ENCODE measurements around the gene AP3S1.

Gene AP3S1

GRCh38 chr5:115857626-115858349 is 16.1 kb downstream of the AP3S1 start:
- Histone ChIP-seq H3K4ac (ENCODE audit: low read depth, low read length) (no peak overlapping the region), H3K4me2 (ENCODE audit: low read length) (no peak overlapping the region), H2AK5ac (ENCODE audit: low read length) (no peak overlapping the region), H3K4me1 (ENCODE audit: control insufficient read depth, low read depth, low read length) (peaks cover 2% of the 10 kb centered on the region), H3K79me1 (ENCODE audit: low read length) (peaks cover 9% of the 10 kb centered on the region), H4K5ac (ENCODE audit: low read length) (no peak overlapping the region), H3K27ac (ENCODE audit: low read depth, low read length) (no peak overlapping the region), H3K56ac (ENCODE audit: low read length) (no peak overlapping the region), H3K9ac (ENCODE audit: low read length) (no peak overlapping the region), H4K8ac (ENCODE audit: low read depth, low read length) (no peak overlapping the region), H3K4me3 (ENCODE audit: low read length) (no peak overlapping the region), H3K36me3 (ENCODE audit: control insufficient read depth, insufficient read depth, low read length) (no peaks in the 10 kb centered on the region), H3K23ac (ENCODE audit: low read length) (no peak overlapping the region), H3K27me3 (ENCODE audit: insufficient read depth, low read length, poor library complexity) (no peaks in the 10 kb centered on the region), H2BK120ac (ENCODE audit: low read depth, low read length) (no peak overlapping the region), H3K79me2 (ENCODE audit: control insufficient read depth, insufficient read depth, low read length) (peaks cover 2% of the 10 kb centered on the region), H2BK5ac (ENCODE audit: low read length) (no peak overlapping the region), H2BK15ac (replicated peaks; ENCODE audit: low read depth) (no peak overlapping the region), H3K18ac (ENCODE audit: low read length) (no peak overlapping the region)
- WGBS (ENCODE audit: extremely low coverage, insufficient coverage, low lambda C conversion rate): no CpG with 5 or more reads among the region's 2 CpGs
- DNase-seq: peak; percentile 48

DNA sequence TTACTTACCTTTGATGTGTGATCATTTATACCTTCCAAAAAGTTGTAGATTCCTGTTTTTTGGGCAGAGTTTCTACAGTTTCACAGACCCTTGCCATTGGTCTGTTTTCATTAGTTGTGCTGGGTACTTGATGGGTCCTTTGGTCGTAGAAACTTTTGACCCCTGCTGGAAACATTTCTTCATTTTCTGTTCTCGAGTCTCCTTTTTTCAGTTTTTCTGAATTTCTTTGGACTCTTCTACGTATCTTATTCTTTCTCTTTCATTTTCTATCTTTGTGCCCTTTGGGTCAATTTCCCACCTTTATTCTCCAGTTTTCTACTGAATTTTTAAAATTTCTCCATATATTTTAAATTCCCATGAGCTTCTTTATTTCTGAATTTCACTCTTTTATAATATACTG is 16.7 kb downstream of the AP3S1 start:
- Histone ChIP-seq H2BK15ac (replicated peaks; ENCODE audit: low read depth) (no peak overlapping the region), H2BK120ac (ENCODE audit: low read depth, low read length) (no peak overlapping the region), H3K79me2 (ENCODE audit: control insufficient read depth, insufficient read depth, low read length) (peaks cover 2% of the 10 kb centered on the region), H2AK5ac (ENCODE audit: low read length) (no peak overlapping the region), H3K36me3 (ENCODE audit: control insufficient read depth, insufficient read depth, low read length) (no peaks in the 10 kb centered on the region), H4K5ac (ENCODE audit: low read length) (no peak overlapping the region), H2BK5ac (ENCODE audit: low read length) (no peak overlapping the region), H3K9ac (ENCODE audit: low read length) (no peak overlapping the region), H3K4me1 (ENCODE audit: control insufficient read depth, low read depth, low read length) (peaks cover 2% of the 10 kb centered on the region), H3K18ac (ENCODE audit: low read length) (no peak overlapping the region), H3K27me3 (ENCODE audit: insufficient read depth, low read length, poor library complexity) (no peaks in the 10 kb centered on the region), H3K56ac (ENCODE audit: low read length) (no peak overlapping the region), H3K4me3 (ENCODE audit: low read length) (no peak overlapping the region), H3K4me2 (ENCODE audit: low read length) (no peak overlapping the region), H3K23ac (ENCODE audit: low read length) (no peak overlapping the region), H4K8ac (ENCODE audit: low read depth, low read length) (no peak overlapping the region), H3K4ac (ENCODE audit: low read depth, low read length) (no peak overlapping the region), H3K27ac (ENCODE audit: low read depth, low read length) (no peak overlapping the region), H3K79me1 (ENCODE audit: low read length) (peaks cover 9% of the 10 kb centered on the region)
- no peak for DNase-seq
- no CpG with 5 or more reads among the region's 3 CpGs for WGBS (ENCODE audit: extremely low coverage, insufficient coverage, low lambda C conversion rate)

GRCh38 chr5:115859378-115859777 is 17.6 kb downstream of the AP3S1 start:
- Histone ChIP-seq H2BK120ac (ENCODE audit: low read depth, low read length) (no peak overlapping the region), H3K27ac (ENCODE audit: low read depth, low read length) (no peak overlapping the region), H3K79me1 (ENCODE audit: low read length) (peaks cover 7% of the 10 kb centered on the region), H3K36me3 (ENCODE audit: control insufficient read depth, insufficient read depth, low read length) (no peaks in the 10 kb centered on the region), H3K4me2 (ENCODE audit: low read length) (no peak overlapping the region), H3K56ac (ENCODE audit: low read length) (no peak overlapping the region), H3K27me3 (ENCODE audit: insufficient read depth, low read length, poor library complexity) (no peaks in the 10 kb centered on the region), H3K23ac (ENCODE audit: low read length) (no peak overlapping the region), H3K4ac (ENCODE audit: low read depth, low read length) (no peak overlapping the region), H3K18ac (ENCODE audit: low read length) (no peak overlapping the region), H4K8ac (ENCODE audit: low read depth, low read length) (no peak overlapping the region), H2BK15ac (replicated peaks; ENCODE audit: low read depth) (no peak overlapping the region), H3K79me2 (ENCODE audit: control insufficient read depth, insufficient read depth, low read length) (peaks cover 2% of the 10 kb centered on the region), H3K4me3 (ENCODE audit: low read length) (no peak overlapping the region), H3K4me1 (ENCODE audit: control insufficient read depth, low read depth, low read length) (peaks cover 2% of the 10 kb centered on the region), H3K9ac (ENCODE audit: low read length) (no peak overlapping the region), H4K5ac (ENCODE audit: low read length) (no peak overlapping the region), H2BK5ac (ENCODE audit: low read length) (no peak overlapping the region), H2AK5ac (ENCODE audit: low read length) (no peak overlapping the region)
- DNase-seq: no peak

- Histone ChIP-seq H3K4ac (ENCODE audit: low read depth, low read length) (no peak overlapping the region), H3K27me3 (ENCODE audit: insufficient read depth, low read length, poor library complexity) (no peaks in the 10 kb centered on the region), H3K79me1 (ENCODE audit: low read length) (no peaks in the 10 kb centered on the region), H4K8ac (ENCODE audit: low read depth, low read length) (no peak overlapping the region), H3K4me3 (ENCODE audit: low read length) (no peak overlapping the region), H3K4me1 (ENCODE audit: control insufficient read depth, low read depth, low read length) (no peaks in the 10 kb centered on the region), H3K79me2 (ENCODE audit: control insufficient read depth, insufficient read depth, low read length) (no peaks in the 10 kb centered on the region), H3K9ac (ENCODE audit: low read length) (no peak overlapping the region), H2BK15ac (replicated peaks; ENCODE audit: low read depth) (no peak overlapping the region), H4K5ac (ENCODE audit: low read length) (no peak overlapping the region), H3K56ac (ENCODE audit: low read length) (no peak overlapping the region), H2AK5ac (ENCODE audit: low read length) (no peak overlapping the region), H3K18ac (ENCODE audit: low read length) (no peak overlapping the region), H2BK5ac (ENCODE audit: low read length) (no peak overlapping the region), H3K4me2 (ENCODE audit: low read length) (no peak overlapping the region), H3K23ac (ENCODE audit: low read length) (no peak overlapping the region), H3K27ac (ENCODE audit: low read depth, low read length) (no peak overlapping the region), H2BK120ac (ENCODE audit: low read depth, low read length) (no peak overlapping the region), H3K36me3 (ENCODE audit: control insufficient read depth, insufficient read depth, low read length) (no peaks in the 10 kb centered on the region)
- DNase-seq: no peak
- no CpG with 5 or more reads among the region's 3 CpGs for WGBS (ENCODE audit: extremely low coverage, insufficient coverage, low lambda C conversion rate)
These were observed 27.6 kb downstream of the AP3S1 start for GRCh38 chr5:115869256-115869795.

- WGBS (ENCODE audit: extremely low coverage, insufficient coverage, low lambda C conversion rate): no CpG with 5 or more reads among the region's 2 CpGs
These were observed 30.7 kb downstream of the AP3S1 start for GRCh38 chr5:115872447-115872846.

GRCh38 chr5:115873392-115873791 is 31.7 kb downstream of the AP3S1 start:
- Histone ChIP-seq H3K4me2 (ENCODE audit: low read length) (no peak overlapping the region), H3K4me1 (ENCODE audit: control insufficient read depth, low read depth, low read length) (no peaks in the 10 kb centered on the region), H3K18ac (ENCODE audit: low read length) (no peak overlapping the region), H3K56ac (ENCODE audit: low read length) (no peak overlapping the region), H3K9ac (ENCODE audit: low read length) (no peak overlapping the region), H3K79me2 (ENCODE audit: control insufficient read depth, insufficient read depth, low read length) (no peaks in the 10 kb centered on the region), H2AK5ac (ENCODE audit: low read length) (no peak overlapping the region), H4K5ac (ENCODE audit: low read length) (no peak overlapping the region), H3K79me1 (ENCODE audit: low read length) (no peaks in the 10 kb centered on the region), H3K4ac (ENCODE audit: low read depth, low read length) (no peak overlapping the region), H2BK120ac (ENCODE audit: low read depth, low read length) (no peak overlapping the region), H3K27ac (ENCODE audit: low read depth, low read length) (no peak overlapping the region), H2BK5ac (ENCODE audit: low read length) (no peak overlapping the region), H2BK15ac (replicated peaks; ENCODE audit: low read depth) (no peak overlapping the region), H3K4me3 (ENCODE audit: low read length) (no peak overlapping the region), H3K36me3 (ENCODE audit: control insufficient read depth, insufficient read depth, low read length) (no peaks in the 10 kb centered on the region), H3K23ac (ENCODE audit: low read length) (no peak overlapping the region), H4K8ac (ENCODE audit: low read depth, low read length) (no peak overlapping the region), H3K27me3 (ENCODE audit: insufficient read depth, low read length, poor library complexity) (no peaks in the 10 kb centered on the region)
- WGBS (ENCODE audit: extremely low coverage, insufficient coverage, low lambda C conversion rate): no CpG with 5 or more reads among the region's 1 CpG
- DNase-seq: no peak

More at GRCh38 chr5:115872447-115872846, 30.7 kb downstream of the AP3S1 start:
- Histone ChIP-seq H3K4me1 (ENCODE audit: control insufficient read depth, low read depth, low read length) (no peaks in the 10 kb centered on the region), H3K79me1 (ENCODE audit: low read length) (no peaks in the 10 kb centered on the region), H3K27me3 (ENCODE audit: insufficient read depth, low read length, poor library complexity) (no peaks in the 10 kb centered on the region), H3K18ac (ENCODE audit: low read length) (no peak overlapping the region), H3K4ac (ENCODE audit: low read depth, low read length) (no peak overlapping the region), H3K4me3 (ENCODE audit: low read length) (no peak overlapping the region), H3K79me2 (ENCODE audit: control insufficient read depth, insufficient read depth, low read length) (no peaks in the 10 kb centered on the region), H2BK5ac (ENCODE audit: low read length) (no peak overlapping the region), H3K4me2 (ENCODE audit: low read length) (no peak overlapping the region), H4K5ac (ENCODE audit: low read length) (no peak overlapping the region), H2BK120ac (ENCODE audit: low read depth, low read length) (no peak overlapping the region), H3K23ac (ENCODE audit: low read length) (no peak overlapping the region), H2AK5ac (ENCODE audit: low read length) (no peak overlapping the region), H4K8ac (ENCODE audit: low read depth, low read length) (no peak overlapping the region), H3K9ac (ENCODE audit: low read length) (no peak overlapping the region), H3K36me3 (ENCODE audit: control insufficient read depth, insufficient read depth, low read length) (no peaks in the 10 kb centered on the region), H2BK15ac (replicated peaks; ENCODE audit: low read depth) (no peak overlapping the region), H3K27ac (ENCODE audit: low read depth, low read length) (no peak overlapping the region), H3K56ac (ENCODE audit: low read length) (no peak overlapping the region)
- no peak for DNase-seq

Measured in mesendoderm (in vitro differentiated cells).